MM.1S (cell line): ENCODE measurements around the gene PHF1.

Experiments
- EZH2 ChIP-seq: fragments of 300-600 bp; sonication (generic); optimal IDR thresholded peaks from 2 replicates; pipeline ENCODE3; 2017; ENCODE audit warnings: low read depth, mild to moderate bottlenecking, antibody characterized with exemption, low read length, mixed read lengths
- TF ChIP-seq, protein P1 (sequence below): fragments of 300-600 bp; sonication (generic); IDR thresholded peaks from 2 replicates; pipeline ENCODE4 v1.5.1; 2016; ENCODE audit warnings: antibody characterized with exemption, low read length, mixed read lengths

DNA sequence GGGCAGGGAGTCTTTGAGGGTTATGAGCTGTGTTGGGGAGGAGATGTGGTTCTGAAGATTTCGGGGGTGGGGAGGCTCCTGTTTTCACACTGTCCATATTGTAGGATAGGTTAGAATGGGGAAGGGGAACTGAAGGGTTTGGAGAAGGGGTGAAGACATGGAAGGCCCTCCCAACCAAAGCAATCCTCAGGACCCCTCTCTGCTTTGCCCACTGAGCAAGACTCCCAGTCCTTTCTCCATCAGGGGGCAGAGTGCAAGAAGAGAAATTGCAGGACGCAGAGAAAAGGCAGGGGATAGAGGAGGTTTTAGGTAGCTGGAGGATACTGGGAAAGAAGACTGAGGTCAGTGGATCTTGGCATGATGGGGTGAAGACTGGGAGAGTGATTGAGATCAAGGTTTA, 13.0 kb downstream of the PHF1 start:
- TF ChIP-seq, protein P1, sequence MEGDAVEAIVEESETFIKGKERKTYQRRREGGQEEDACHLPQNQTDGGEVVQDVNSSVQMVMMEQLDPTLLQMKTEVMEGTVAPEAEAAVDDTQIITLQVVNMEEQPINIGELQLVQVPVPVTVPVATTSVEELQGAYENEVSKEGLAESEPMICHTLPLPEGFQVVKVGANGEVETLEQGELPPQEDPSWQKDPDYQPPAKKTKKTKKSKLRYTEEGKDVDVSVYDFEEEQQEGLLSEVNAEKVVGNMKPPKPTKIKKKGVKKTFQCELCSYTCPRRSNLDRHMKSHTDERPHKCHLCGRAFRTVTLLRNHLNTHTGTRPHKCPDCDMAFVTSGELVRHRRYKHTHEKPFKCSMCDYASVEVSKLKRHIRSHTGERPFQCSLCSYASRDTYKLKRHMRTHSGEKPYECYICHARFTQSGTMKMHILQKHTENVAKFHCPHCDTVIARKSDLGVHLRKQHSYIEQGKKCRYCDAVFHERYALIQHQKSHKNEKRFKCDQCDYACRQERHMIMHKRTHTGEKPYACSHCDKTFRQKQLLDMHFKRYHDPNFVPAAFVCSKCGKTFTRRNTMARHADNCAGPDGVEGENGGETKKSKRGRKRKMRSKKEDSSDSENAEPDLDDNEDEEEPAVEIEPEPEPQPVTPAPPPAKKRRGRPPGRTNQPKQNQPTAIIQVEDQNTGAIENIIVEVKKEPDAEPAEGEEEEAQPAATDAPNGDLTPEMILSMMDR = no peak
- no peak for TF ChIP-seq EZH2
